Astrocyte (in vitro differentiated cells and primary cell): ENCODE data around the gene ANTXR2.

ENCODE experiments used
- EZH2 ChIP-seq: IDR thresholded peaks from 2 replicates; pipeline ENCODE4 v1.6.1; 2012; ENCODE audit warnings: mild to moderate bottlenecking, low read length, inconsistent platforms; ENCODE audit not compliant: insufficient read depth
- TF ChIP-seq, protein P1 (sequence below): IDR thresholded peaks from 2 replicates; pipeline ENCODE4 v1.5.1; 2011; ENCODE audit warnings: low read depth, mild to moderate bottlenecking, inconsistent platforms, low read length, moderate library complexity; ENCODE audit not compliant: insufficient read depth

DNA sequence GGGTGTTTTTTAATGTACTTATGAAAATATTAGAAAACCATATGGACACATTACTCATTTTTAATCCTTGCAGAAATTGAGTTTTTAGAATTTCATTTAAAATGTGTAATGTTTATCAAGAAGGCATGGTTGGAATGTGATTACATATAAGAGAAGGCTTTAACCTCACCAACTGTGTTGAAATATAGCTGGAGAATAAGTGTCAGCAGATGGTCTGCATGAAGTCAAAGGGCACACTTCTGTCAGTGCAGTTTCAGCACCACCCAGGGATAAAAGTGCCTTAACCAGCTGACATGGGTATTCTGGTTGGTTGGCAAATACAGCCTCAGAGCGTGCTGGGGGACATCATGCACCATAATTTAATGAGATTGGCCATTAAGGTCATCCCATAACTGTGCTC, 21.2 kb upstream of the ANTXR2 start:
- no peak for TF ChIP-seq EZH2
- TF ChIP-seq, protein P1, sequence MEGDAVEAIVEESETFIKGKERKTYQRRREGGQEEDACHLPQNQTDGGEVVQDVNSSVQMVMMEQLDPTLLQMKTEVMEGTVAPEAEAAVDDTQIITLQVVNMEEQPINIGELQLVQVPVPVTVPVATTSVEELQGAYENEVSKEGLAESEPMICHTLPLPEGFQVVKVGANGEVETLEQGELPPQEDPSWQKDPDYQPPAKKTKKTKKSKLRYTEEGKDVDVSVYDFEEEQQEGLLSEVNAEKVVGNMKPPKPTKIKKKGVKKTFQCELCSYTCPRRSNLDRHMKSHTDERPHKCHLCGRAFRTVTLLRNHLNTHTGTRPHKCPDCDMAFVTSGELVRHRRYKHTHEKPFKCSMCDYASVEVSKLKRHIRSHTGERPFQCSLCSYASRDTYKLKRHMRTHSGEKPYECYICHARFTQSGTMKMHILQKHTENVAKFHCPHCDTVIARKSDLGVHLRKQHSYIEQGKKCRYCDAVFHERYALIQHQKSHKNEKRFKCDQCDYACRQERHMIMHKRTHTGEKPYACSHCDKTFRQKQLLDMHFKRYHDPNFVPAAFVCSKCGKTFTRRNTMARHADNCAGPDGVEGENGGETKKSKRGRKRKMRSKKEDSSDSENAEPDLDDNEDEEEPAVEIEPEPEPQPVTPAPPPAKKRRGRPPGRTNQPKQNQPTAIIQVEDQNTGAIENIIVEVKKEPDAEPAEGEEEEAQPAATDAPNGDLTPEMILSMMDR: no peak
